Fibroblast of lung (primary cell): ENCODE results near the gene PIGC. TPM values are rescaled to one million over a fixed set of nuclear protein-coding genes. Genes with fewer than 3 reads are reported as not detected.
A peak's percentile ranks its signal among the peaks of the same experiment; 100 is the strongest.

ENCODE experiments used
- DNase-seq, 2 donors: peaks; one replicate each; pipeline versions ENCODE4 v3.0.0 to v3.0.0-alpha.2; 2010; ENCODE audit warnings: low read depth in 2 of 2
- H2AFZ ChIP-seq: 2 replicates; pipeline ENCODE4 v1.5.1; 2012; ENCODE audit warnings: low read length, control low read depth, inconsistent platforms
- H3K27ac ChIP-seq: 2 replicates; pipeline ENCODE4 v1.5.1; 2011; ENCODE audit warnings: low read length, control low read depth; ENCODE audit not compliant: insufficient read depth
- H3K27me3 ChIP-seq: 2 replicates; pipeline ENCODE4 v1.5.1; 2011; ENCODE audit warnings: mild to moderate bottlenecking, low read length; ENCODE audit not compliant: control insufficient read depth, insufficient read depth
- H3K36me3 ChIP-seq: 2 replicates; pipeline ENCODE4 v1.5.1; 2011; ENCODE audit warnings: low read length; ENCODE audit not compliant: control insufficient read depth, insufficient read depth
- H3K4me1 ChIP-seq: 2 replicates; pipeline ENCODE4 v1.5.1; 2011; ENCODE audit warnings: low read length; ENCODE audit not compliant: control insufficient read depth, insufficient read depth; ENCODE audit errors: extremely low read depth
- H3K4me2 ChIP-seq: 2 replicates; pipeline ENCODE4 v1.5.1; 2011; ENCODE audit warnings: low read length, control low read depth; ENCODE audit not compliant: insufficient read depth; ENCODE audit errors: extremely low read depth
- H3K4me3 ChIP-seq, 4 experiments: fragments of 200-600 bp in 1 of 4; sonication (generic) in 1 of 4; replicated peaks in 1 of 4; 2 replicates each; pipeline ENCODE4 v1.5.1; 2011 to 2016; ENCODE audit warnings: low read length in 4 of 4, low read depth in 3 of 4, mild to moderate bottlenecking in 3 of 4, control low read depth in 2 of 4, inconsistent platforms in 1 of 4, mixed read lengths in 1 of 4; ENCODE audit not compliant: insufficient read depth in 1 of 4; ENCODE audit errors: control extremely low read depth in 1 of 4
- H3K79me2 ChIP-seq: 2 replicates; pipeline ENCODE4 v1.5.1; 2012; ENCODE audit warnings: mild to moderate bottlenecking, low read length, inconsistent platforms; ENCODE audit not compliant: control insufficient read depth, insufficient read depth
- H3K9ac ChIP-seq: 2 replicates; pipeline ENCODE4 v1.5.1; 2011; ENCODE audit warnings: mild to moderate bottlenecking, low read length, control low read depth; ENCODE audit not compliant: insufficient read depth
- H3K9me3 ChIP-seq: 2 replicates; pipeline ENCODE4 v1.5.1; 2012; ENCODE audit warnings: low read depth, low read length; ENCODE audit not compliant: control insufficient read depth, insufficient read depth
- H4K20me1 ChIP-seq: 2 replicates; pipeline ENCODE4 v1.5.1; 2011; ENCODE audit warnings: low read length; ENCODE audit not compliant: control insufficient read depth, insufficient read depth; ENCODE audit errors: extremely low read depth
- EZH2 ChIP-seq: IDR thresholded peaks from 2 replicates; pipeline ENCODE4 v1.5.1; 2012; ENCODE audit warnings: low read length, control low read depth, mild to moderate bottlenecking; ENCODE audit errors: missing control alignments
- polyA plus RNA-seq, 2 donors: library from polyadenylated mRNA; depleted of rRNA in 1 of 2; stranded (reverse) in 1 of 2; unstranded in 1 of 2; fragments of >200 nt; gene quantifications; 2 replicates each; pipeline ENCODE4 v1.2.1, GENCODE V29; 2011 to 2012; ENCODE audit warnings: missing spikeins in 1 of 2
- total RNA-seq: library from RNA; depleted of rRNA; stranded (reverse); fragments of >200 nt; gene quantifications from 2 replicates; pipeline ENCODE4 v1.2.1, GENCODE V29; 2014
- TF ChIP-seq, protein P1 (sequence below), 2 donors: IDR thresholded peaks in 1 of 2; conservative IDR thresholded peaks in 1 of 2; 1 replicate in 1 of 2; 2 replicates in 1 of 2; pipeline ENCODE4 v1.5.1; 2011 to 2012; ENCODE audit warnings: low read length in 2 of 2, control low read depth in 1 of 2, inconsistent platforms in 1 of 2, low read depth in 1 of 2, mild to moderate bottlenecking in 1 of 2

The PIGC gene
- total and polyA plus RNA-seq, 2 donors (not counting 1 experiment from before 2014, with no cell fraction given), result 20.3 to 28.9 TPM

DNA sequence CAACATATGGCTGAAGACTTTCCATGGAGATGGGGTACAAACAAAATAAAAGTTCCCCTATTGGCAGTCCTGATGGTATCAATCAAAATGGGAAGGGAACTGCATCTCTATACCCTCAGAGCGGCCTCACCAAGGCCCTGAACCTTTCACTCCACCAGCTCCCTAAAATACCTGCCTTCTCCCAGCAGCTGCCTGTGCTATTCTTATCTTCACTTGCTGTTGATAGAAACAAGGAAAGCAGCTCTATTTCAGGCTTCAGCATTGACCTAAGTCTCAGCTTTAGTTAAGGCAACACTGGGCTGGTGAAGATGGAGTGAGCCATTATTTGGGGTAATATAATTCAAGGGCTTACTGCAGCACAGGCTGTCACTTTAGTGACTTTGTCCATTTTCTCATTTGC, 21.7 kb upstream of the PIGC start:
- no peak overlapping the region for H3K27ac ChIP-seq
- H3K79me2 ChIP-seq, result no peaks in the 10 kb centered on the region
- no peak overlapping the region for H3K9ac ChIP-seq
- no peaks in the 10 kb centered on the region for H3K36me3 ChIP-seq
- no peak overlapping the region for H3K4me2 ChIP-seq
- no peaks in the 10 kb centered on the region for H3K27me3 ChIP-seq
- H3K9me3 ChIP-seq, result no peaks in the 10 kb centered on the region
- DNase-seq, result no peak
- no peaks in the 10 kb centered on the region for H4K20me1 ChIP-seq
- TF ChIP-seq, protein P1, sequence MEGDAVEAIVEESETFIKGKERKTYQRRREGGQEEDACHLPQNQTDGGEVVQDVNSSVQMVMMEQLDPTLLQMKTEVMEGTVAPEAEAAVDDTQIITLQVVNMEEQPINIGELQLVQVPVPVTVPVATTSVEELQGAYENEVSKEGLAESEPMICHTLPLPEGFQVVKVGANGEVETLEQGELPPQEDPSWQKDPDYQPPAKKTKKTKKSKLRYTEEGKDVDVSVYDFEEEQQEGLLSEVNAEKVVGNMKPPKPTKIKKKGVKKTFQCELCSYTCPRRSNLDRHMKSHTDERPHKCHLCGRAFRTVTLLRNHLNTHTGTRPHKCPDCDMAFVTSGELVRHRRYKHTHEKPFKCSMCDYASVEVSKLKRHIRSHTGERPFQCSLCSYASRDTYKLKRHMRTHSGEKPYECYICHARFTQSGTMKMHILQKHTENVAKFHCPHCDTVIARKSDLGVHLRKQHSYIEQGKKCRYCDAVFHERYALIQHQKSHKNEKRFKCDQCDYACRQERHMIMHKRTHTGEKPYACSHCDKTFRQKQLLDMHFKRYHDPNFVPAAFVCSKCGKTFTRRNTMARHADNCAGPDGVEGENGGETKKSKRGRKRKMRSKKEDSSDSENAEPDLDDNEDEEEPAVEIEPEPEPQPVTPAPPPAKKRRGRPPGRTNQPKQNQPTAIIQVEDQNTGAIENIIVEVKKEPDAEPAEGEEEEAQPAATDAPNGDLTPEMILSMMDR (conservative IDR thresholded peaks at IDR 0.05 in 1 of 2, IDR thresholded peaks at IDR 0.05 in 1 of 2; ENCODE audit: low read depth in 1 of 2, low read length in 2 of 2), result no peak
- TF ChIP-seq EZH2, result no peak
- H2AFZ ChIP-seq, result no peak overlapping the region
- H3K4me1 ChIP-seq, result no peaks in the 10 kb centered on the region
- no peak overlapping the region for H3K4me3 ChIP-seq

- Histone ChIP-seq H2AFZ (no peak overlapping the region), H3K9me3 (no peaks in the 10 kb centered on the region), H3K79me2 (no peaks in the 10 kb centered on the region), H3K36me3 (no peaks in the 10 kb centered on the region), H3K4me3 (no peak overlapping the region), H3K9ac (no peak overlapping the region), H3K4me2 (no peak overlapping the region), H3K27me3 (no peaks in the 10 kb centered on the region), H3K4me1 (no peaks in the 10 kb centered on the region), H4K20me1 (no peaks in the 10 kb centered on the region), H3K27ac (no peak overlapping the region)
- peak in 1 of 2 donors; percentile 36 for DNase-seq
- no peak for TF ChIP-seq EZH2
- TF ChIP-seq, protein P1 (conservative IDR thresholded peaks at IDR 0.05 in 1 of 2, IDR thresholded peaks at IDR 0.05 in 1 of 2; ENCODE audit: low read depth in 1 of 2, low read length in 2 of 2), result no peak
These were observed 17.0 kb upstream of the PIGC start for GRCh38 chr1:172460887-172461315.

DNA sequence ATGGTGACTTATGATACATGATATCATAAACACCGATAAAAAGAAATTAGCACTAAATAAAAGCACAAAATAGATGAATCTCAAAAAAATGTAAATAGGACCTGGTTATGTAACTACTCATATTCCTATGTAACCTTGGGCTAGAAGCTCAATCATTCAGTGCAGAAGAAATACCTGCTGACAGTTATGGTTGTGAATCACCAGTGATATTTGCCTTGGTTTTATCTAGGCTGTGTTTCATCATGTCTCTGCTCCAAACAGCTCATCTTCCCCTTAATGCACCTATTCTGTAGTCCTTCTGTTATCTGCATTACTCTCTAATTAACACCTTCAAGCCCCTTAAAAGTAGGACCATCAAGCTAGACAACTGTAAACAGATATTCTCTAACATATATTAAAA, 16.3 kb upstream of the PIGC start:
- H4K20me1 ChIP-seq, result no peaks in the 10 kb centered on the region
- H3K4me2 ChIP-seq, result no peak overlapping the region
- no peak for DNase-seq
- no peaks in the 10 kb centered on the region for H3K79me2 ChIP-seq
- no peaks in the 10 kb centered on the region for H3K27me3 ChIP-seq
- H3K9ac ChIP-seq, result no peak overlapping the region
- no peak overlapping the region for H2AFZ ChIP-seq
- H3K27ac ChIP-seq, result no peak overlapping the region
- no peaks in the 10 kb centered on the region for H3K4me1 ChIP-seq
- no peaks in the 10 kb centered on the region for H3K36me3 ChIP-seq
- TF ChIP-seq, protein P1 (conservative IDR thresholded peaks at IDR 0.05 in 1 of 2, IDR thresholded peaks at IDR 0.05 in 1 of 2; ENCODE audit: low read depth in 1 of 2, low read length in 2 of 2), result no peak
- no peak for TF ChIP-seq EZH2
- no peaks in the 10 kb centered on the region for H3K9me3 ChIP-seq
- no peak overlapping the region for H3K4me3 ChIP-seq
